Kidney capillary endothelial cell (primary cell): ENCODE results near the gene DLK1.
A peak's percentile ranks its signal among the peaks of the same experiment; 100 is the strongest.

Source experiments
- DNase-seq: peaks from one replicate; pipeline ENCODE4 v3.0.0-alpha.2; 2018; ENCODE audit warnings: low spot score

The DLK1 gene

GRCh38 chr14:100726550-100727085 is at the start of gene DLK1:
TSS of gene DLK1 (plus strand) at chr14:100726892. CDS start at chr14:100727069, 177 bp downstream.
- DNase-seq: no peak

- no peak for DNase-seq
Measured at GRCh38 chr14:100677152-100677551, 49.5 kb upstream of the DLK1 start.

- DNase-seq: peak; percentile 51
Measured at GRCh38 chr14:100677554-100678468, 48.9 kb upstream of the DLK1 start.

- no peak for DNase-seq
Measured at GRCh38 chr14:100678469-100678828, 48.2 kb upstream of the DLK1 start.

GRCh38 chr14:100679153-100679552 is 47.5 kb upstream of the DLK1 start:
- DNase-seq: no peak

- no peak for DNase-seq
Measured at GRCh38 chr14:100679707-100680438, 46.8 kb upstream of the DLK1 start.

- no peak for DNase-seq
Measured at GRCh38 chr14:100680439-100681051, 46.1 kb upstream of the DLK1 start.

- DNase-seq: no peak
Measured at GRCh38 chr14:100681111-100681510, 45.6 kb upstream of the DLK1 start.

GRCh38 chr14:100682749-100683148 is 43.9 kb upstream of the DLK1 start:
- no peak for DNase-seq

GRCh38 chr14:100683578-100683977 is 43.1 kb upstream of the DLK1 start:
- DNase-seq: no peak

GRCh38 chr14:100684154-100684553 is 42.5 kb upstream of the DLK1 start:
- DNase-seq: no peak

- DNase-seq: no peak
Measured at GRCh38 chr14:100684961-100685360, 41.7 kb upstream of the DLK1 start.

- no peak for DNase-seq
Measured at GRCh38 chr14:100686858-100687257, 39.8 kb upstream of the DLK1 start.

- DNase-seq: no peak
Measured at GRCh38 chr14:100687386-100687785, 39.3 kb upstream of the DLK1 start.

- no peak for DNase-seq
Measured at GRCh38 chr14:100688051-100688450, 38.6 kb upstream of the DLK1 start.

GRCh38 chr14:100688598-100689461 is 37.9 kb upstream of the DLK1 start:
- peak; percentile 37 for DNase-seq

GRCh38 chr14:100690672-100691071 is 36.0 kb upstream of the DLK1 start:
- DNase-seq: no peak

GRCh38 chr14:100691395-100692056 is 35.2 kb upstream of the DLK1 start:
- no peak for DNase-seq

GRCh38 chr14:100692256-100692655 is 34.4 kb upstream of the DLK1 start:
- DNase-seq: no peak

GRCh38 chr14:100692859-100693558 is 33.7 kb upstream of the DLK1 start:
- peak; percentile 92 for DNase-seq
